ENCODE data around the gene N4BP2.

GRCh38 chr4:40112027-40112792, 55.6 kb downstream of the N4BP2 start:
- TF ChIP-seq CTCF (IDR thresholded peaks at IDR 0.05) (no peak), POLR2A (IDR thresholded peaks at IDR 0.05) (no peak)

Measured in breast epithelium (tissue), 3 donors.